NCI-H526 (cell line): Measurements from ENCODE around the gene RWDD3.
A peak's percentile ranks its signal among the peaks of the same experiment; 100 is the strongest.

Source experiments
- DNase-seq, 2 experiments: peaks; one replicate each; lab custom pipeline; 2025; lab: John Stamatoyannopoulos, UW

RWDD3 gene, protein sequence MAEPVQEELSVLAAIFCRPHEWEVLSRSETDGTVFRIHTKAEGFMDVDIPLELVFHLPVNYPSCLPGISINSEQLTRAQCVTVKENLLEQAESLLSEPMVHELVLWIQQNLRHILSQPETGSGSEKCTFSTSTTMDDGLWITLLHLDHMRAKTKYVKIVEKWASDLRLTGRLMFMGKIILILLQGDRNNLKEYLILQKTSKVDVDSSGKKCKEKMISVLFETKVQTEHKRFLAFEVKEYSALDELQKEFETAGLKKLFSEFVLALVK

DNA sequence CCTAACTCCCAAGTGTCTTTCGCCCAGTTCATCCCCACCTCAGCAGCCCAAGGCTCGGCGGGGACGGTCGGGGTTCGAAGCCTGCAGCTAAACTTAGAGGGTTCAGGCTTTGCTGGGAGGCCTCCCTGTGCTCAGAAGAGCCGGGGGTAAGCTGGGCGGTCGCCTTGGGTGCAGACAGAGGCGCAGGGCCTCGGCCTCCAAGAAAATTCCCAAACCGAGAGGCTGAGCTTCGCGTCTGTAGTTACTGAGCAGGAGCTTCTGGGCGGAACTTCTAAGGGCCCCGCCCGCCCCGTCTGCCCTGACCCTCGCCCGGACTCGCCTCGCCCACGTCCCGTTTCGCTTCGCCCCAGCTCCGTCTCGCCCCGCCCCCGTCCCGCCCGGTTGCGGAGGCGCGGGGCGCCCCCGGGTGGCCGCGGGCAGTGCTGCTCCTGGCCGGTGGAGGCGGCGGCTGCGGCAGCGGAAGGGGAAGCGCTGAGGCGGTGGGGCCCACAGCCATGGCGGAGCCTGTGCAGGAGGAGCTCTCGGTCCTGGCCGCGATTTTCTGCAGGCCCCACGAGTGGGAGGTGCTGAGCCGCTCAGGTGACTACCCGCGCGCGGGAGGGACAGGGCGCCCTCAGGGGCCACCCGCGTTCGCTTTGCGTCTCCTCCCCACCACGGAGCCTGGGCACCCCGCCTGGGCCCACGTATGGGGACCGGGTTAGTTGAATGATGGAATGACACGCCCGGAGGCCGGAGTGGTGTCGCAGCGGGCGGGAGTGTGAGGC lies at the start of gene RWDD3:
TSS of gene RWDD3 (plus strand) at position 474 of the 764 bp plus-strand sequence. CDS start at position 495, 21 bp downstream.
- peak; percentile 53 to 92 for DNase-seq

DNA sequence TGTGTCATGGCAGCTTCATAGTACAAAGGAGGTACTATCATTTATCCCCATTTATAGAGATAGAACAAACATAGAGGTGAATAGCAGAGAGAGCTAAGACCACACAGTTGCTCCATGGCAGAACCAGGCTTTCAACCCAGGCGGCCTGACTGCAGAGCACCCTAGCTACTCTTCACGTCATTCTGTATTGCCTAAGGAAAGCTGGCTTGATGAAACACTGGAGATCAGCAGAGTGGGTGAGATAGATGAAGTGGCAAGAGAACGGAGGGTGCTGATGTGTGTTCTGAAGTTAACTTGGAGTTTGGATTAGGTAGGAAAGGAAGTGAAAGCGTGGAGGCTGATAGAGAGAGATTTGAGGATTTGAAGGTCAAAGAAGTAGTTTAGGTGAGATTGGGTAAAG lies 47.9 kb upstream of the RWDD3 start:
- DNase-seq: no peak

DNA sequence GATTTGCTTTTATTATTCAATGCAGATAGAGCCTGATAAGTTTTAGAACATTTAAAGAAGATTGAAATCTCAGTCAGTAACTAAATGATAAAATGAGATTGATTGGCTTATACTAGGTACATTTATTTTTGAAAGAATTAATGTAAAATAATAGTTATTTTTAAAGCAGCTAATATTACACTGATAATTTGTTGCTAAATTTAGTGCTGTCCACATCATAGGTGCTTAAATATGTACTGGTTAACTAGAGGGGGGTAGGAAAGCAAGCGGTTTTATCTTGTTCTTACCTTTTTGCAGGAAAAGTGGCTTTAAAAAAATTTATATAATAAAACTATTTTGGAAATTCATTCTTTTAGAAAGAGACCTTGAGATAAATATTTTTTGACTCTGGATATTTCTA lies 40.4 kb upstream of the RWDD3 start:
- no peak for DNase-seq

DNA sequence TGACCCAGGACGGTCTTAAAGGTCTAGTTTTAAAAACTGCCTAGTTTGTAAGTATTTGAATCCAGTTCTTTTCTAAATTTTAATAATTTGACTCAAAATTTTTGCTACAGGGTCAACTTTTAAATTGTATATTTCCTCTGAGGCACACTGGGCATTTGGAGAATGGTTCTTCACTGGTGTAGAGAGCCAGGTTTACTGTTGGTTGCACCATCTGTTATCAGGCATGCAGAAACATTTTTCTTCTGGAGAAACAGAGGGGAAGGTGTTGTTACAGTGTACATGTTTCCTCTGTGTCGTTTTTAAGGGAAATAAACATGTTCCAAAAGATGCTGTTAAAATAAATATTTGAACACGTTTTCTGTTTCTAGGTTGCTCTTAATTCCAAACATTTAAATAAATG lies 39.0 kb upstream of the RWDD3 start:
- DNase-seq: no peak

DNA sequence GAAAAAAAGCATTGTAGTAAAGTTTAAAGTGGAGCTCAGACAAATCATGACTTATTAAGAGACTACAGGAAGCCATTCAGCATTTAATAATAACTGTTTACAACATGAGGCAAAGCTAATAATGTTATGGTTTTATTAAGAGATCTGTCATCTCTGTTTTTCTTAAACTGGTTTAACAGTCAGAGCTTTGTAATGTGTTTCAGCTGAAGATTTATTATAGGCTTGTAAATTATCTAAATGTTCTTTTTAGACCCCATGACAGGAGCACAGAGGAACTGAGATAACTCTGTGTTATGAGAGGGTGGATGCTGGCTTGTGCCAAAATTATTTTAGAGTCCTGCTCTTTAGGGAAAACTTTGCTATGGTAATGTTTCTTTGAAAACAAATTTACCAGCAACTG lies 38.0 kb upstream of the RWDD3 start:
- no peak for DNase-seq

DNA sequence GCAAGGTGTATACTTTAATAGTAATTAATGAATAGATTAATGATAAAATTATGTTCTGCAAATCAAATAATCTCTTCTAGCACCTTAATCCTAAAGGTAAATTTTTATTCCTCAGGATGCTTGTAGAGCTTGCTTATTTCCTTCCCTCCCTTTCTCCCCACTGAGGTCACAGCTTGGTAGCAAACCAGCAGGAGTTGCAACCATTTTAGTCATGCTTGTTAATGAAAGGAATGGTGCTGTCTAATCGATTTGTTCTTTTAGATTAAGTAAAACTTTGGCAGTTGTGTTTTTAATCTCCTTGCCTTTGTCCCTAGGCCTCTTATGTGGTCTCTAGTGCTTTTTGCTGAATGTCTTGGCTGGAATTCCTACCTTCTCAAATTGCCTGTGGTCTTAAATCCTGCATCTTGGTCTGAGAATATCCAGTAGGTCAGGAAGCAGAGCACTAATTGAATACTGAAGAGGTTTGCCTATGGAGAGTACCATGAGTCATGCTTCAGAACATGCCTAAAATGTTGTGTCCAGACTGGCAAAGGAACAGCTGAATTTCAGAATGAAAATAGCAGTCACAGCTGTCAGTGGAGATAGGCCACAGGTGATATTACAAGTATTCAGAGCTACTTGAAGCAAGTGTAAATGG lies 36.3 kb upstream of the RWDD3 start:
- no peak for DNase-seq

DNA sequence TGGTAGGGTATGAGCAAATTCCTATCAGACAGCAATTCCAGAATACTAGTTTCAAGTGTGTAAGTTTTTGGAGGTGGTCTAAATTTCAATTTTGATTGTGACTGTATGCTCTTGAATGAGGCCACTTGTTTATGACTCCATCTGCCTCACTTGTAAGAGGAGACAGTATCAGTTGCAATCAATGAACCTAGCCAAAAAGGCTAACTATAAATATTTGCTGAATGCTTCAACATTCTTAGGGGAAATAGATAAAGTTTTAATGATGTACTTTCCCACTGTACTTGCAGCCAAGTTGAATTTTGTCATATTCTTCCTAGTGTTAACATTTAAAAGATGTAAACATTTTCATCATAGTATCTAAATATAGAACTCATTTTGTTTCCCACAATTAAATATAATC lies 32.1 kb upstream of the RWDD3 start:
- DNase-seq: no peak

DNA sequence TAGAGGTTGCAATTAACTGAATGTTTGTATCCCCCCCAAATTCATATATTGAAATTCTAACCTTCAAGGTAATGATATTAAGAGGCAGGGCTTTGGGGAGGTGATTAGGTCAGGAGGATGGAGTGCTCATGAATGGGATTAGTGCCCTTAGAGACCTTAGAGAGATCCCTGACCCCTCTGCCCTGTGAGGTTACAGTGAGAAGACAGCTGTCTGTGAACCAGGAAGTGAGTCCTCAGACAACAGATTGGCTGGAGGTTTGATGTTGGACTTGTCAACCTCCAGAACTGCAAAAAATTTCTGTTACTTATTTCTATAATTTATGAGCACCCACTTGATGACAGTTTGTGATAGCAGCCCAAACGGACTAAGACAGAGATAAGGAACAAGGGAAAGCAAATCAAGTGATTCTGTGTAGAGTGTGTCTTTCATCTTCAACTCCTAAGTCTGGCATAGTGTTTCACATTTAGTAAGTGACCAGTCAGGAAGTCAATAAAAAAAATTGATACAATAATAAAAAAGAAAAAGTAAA lies 30.0 kb upstream of the RWDD3 start:
- no peak for DNase-seq

DNA sequence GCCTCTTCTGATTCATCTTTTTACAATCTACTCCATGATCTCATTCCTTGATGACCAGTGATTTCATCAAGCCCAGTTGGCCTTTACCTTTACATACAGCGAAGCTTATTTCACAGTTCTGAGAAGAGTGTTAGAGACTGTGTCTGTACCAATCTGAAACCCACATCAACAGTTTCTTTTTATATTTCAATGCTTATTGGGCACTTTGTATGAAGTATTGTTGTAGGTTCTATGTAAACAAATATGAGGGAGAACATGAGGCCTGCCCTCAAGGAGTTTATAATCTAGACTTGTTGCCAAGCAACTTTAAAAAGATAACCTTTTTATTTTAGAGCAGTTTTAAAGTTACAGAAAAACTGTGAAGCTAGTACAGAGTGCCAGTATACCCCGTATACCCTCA lies 27.5 kb upstream of the RWDD3 start:
- DNase-seq: no peak

DNA sequence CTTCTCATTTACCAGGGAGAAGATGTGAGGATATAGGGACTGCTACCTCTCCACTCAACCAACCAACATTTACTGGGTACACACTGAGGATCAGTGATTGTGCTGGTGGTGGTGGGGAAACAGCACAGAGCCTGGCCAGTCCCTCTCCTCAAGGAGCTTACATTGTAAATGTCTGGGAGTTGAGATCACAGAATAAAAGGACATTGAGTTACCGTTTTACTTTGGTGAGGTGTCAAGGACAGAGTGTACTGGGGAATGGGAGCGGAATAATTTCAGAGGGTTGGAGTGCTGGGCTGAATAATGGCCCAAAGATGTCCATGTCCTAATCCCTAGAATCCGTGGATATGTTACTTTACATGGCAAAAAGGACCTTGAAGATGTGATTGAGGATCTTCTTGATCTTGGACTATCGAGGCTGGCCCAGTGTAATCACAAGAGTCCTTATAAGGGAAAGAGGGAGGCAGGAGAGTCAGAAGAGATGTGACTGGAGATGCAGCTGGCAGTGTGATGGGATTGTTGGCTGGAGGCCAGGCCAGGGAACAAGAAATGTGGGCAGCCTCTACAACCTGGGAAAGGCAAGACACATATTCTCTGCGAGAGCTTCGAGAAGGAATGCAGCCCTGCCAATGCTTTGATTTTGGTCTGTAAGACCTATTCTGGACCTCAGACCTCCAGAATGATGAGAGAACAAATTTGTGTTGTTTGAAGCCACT lies 26.6 kb upstream of the RWDD3 start:
- DNase-seq: no peak

DNA sequence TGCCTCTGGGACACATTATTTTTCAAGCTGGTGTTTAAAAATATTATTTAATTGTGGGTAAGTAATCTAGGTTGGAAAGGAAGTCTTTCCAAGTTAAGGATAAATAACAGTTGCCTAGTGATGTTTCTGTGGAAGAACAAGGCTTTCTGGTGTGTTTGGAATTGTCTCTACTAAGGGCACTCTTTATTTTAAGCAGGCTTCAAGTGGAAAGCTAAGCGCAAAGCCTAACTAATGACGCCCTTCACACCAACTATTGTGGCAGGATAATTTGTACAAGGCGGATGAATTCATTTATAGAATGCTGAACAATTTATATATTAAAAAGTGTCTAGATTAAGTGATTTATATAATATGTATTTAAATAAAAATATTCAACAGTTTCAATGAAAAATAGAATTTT lies 25.1 kb upstream of the RWDD3 start:
- DNase-seq: no peak

DNA sequence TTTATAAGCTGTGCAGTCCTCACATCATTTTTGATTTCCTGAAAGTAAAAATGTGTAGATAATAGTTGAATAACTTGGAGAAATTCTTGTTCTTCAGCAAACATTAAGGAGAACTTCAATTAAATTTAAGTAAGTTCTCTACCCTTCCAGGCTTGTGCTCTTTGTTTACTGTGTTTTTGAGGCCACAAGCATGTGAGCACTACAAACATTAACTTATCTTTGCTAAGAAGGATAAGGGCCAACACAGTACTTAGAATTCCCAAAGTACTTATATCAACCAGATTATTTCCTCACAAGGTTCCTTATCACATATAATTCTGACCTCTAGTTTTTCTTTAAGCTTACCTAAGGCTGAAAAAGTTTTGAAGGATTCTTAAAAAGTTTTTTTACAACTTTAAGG lies 24.7 kb upstream of the RWDD3 start:
- DNase-seq: no peak

DNA sequence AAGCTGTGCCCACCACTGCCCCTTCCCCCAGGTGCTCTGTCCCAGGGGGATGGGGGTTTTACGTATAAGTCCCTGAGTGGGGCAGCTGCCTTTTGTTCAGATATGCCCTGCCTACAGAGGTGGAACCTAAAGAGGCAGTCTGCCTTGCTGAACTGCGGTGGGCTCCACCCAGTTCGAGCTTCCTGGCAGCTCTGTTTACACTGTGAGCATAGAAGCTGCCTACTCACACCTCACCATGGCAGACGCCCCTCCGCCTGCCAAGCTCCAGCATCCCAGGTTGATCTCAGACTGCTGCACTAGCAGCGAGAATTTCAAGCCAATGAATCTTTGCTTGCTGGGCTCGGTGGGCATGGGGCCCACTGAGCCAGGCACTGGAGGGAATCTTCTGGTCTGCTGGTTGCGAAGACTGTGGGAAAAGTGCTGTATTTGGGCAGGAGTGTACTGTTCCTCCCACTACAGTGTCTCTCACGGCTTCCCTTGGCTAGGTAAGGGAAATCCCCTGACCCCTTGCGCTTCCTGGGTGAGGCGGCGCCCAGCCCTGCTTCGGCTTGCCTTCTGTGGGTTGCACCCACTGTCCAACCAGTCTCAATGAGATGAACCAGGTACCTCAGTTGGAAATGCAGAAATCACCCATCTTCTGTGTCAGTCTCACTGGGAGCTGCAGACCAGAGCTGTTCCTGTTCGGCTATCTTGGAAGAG lies 17.6 kb upstream of the RWDD3 start:
- DNase-seq: no peak

DNA sequence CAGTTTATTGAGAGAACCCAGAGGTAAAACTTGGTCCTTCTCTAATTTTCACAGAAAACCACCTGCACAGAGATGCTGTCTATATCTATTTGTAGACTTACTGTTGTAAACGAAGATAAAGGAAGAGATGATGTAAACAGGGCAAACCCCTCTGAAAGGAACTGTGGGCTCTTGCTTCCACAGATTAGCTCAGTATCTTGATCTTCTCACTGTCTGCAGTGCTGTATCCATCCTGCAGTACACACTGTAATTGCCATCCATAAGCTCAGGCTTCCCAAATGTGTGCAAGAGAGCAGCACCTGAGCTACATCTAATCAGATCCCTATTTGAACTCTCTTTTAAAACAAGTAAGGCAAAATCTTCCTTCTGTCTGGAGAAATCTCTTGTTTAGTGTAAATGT lies 16.6 kb upstream of the RWDD3 start:
- DNase-seq: no peak

DNA sequence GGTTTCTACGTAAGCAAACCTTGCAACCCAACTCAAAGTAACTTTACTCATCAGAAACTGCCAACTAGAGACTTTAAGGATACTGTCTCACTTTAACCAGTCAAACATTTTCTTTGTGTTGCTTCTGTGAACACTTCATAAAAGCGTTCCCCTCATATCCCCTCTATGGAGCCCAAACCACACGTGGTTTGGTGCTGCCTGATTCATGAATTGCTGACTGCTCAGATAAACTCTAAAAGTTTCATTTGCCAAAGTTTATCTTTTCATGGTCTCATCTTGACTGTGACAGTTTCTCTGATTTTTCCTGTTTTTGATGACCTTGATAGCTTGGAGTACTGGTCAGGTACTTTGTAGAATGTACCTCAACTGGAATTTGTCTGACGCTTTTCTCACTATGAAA lies 14.6 kb upstream of the RWDD3 start:
- no peak for DNase-seq

DNA sequence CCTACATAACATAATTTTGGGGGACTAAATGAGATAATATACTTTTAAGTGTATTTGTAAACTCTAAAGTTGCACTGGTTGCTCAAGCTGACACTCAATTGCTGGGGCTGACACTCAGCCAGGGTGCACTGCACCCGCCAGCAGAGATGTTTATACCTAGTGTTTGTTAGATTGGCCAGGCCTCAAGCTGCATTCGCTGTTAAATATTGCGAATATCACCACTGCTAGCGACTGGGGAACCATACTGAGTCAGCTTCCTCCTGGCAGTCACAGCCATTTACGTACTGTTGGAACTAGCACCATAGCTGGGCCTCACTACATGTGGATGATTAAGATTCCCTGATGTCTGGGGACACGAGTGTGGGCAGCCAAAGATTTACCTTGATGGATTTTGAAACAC lies 12.7 kb upstream of the RWDD3 start:
- DNase-seq: no peak

DNA sequence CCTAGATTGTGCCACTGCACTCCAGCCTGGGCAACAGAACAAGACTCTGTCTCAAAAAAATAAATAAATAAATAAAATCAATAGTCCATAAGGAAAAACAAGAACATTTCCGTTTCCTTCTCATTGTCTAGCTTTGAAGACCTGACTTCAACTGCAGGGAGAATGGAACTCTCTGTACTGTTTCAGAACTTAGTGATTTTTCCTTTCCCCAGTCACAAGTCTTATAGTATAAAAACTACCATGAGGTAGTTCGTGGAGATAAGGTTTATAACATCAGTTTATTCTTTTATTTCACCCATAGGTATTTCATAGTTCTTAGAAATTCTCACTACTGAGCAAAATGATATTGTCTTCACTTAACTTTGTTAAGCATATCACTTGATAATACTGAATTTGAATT lies 11.4 kb upstream of the RWDD3 start:
- no peak for DNase-seq

DNA sequence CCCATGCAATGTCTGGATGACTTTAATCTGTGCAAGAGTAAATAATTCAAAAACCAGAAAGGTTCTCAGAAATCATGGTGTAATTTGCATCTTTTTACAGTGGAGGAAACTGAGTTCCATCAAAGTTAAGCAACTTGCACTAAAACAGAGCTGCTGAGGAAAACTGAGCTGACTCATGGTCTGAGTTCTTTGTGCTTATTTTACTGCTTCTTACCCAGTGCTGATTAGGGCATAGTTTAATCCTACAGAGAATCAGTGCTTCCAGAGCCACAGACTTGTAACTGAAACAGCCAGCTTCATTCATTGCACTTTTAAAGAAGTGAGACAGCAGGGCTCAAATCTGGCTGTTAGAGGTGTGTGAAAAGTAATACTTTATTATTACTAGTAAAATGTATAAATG lies 10.9 kb upstream of the RWDD3 start:
- no peak for DNase-seq

DNA sequence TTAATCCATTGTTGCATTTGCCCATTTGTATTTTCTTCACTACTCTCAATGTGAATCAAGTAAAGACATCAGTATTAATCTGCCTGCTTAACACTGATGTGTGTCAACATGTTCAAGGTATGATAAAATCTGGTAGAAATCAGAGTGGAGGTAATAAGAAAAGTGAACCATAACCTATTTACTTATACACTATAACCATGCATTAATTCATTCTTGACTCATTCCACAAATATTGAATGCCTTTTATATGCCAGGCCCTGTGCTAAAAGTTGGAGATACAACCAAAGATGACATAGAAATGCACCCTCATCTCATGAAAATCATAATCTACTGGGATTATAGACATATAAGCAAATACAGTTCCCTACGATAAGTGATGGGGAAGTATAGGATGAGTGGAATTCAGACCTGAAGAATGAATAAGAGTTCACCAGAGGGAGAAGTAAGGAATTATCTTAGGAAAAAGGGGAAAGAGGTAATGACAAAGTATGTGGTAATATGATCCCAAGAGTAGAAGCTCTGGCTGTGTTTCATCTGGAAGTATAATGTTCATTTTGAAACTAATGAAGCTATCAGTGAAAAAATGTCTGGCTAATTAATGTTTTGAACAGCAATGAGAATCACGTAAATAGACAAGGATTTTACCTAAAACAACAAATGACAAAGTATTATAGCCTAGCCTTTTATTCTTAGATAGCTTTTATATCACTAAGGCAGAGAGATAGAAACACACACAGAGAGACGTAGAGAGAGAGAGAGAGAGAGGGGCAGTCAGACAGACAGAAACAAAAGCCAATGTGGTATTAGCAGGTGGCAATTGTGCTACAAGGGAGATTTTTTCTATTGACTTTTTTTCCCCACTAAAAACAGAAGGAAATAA lies 7.0 kb upstream of the RWDD3 start:
- no peak for DNase-seq

DNA sequence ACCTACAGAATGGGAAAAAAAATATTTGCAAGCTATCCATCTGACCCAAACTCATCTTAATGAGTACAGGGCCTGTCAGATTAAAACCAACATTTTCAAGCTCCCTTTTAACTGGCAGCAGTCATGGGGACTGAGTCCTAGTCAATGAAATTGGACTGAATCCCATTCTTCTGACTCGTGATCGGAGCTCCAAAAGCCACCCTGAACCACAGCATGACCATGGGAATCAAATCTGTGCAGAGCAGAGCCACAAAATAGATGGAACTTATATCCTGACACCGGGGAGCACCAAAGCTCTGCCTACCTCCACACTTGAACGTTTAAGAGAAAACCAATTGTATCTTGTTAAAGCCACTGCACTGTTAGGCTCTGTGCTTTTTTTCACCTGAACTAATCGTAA lies 5.0 kb upstream of the RWDD3 start:
- no peak for DNase-seq

DNA sequence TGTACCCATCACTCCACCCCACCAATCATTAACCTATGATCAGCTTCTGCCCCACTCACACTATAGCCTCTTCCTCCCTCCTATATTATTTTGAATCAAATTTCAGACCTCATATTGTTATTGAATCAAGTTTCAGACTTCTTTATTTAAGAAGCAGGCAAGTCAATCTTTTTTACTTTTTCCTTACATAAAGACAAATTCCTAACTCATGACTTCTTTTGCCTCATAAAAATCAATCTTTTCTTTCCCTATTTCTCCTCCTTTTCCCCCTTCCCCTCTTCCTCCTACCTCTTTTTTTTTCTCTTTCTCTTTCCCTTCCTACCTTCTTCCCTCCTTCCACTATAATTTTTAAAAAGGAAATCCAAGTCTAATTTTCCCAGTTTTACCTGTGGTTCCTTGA lies 4.3 kb upstream of the RWDD3 start:
- DNase-seq: no peak
